Endothelial cell of umbilical vein (primary cell): ENCODE measurements around the gene CEP85L. TPM values are rescaled to one million over a fixed set of nuclear protein-coding genes. Genes with fewer than 3 reads are reported as not detected.

Experiments used
- BruUV-seq: library from RNA; stranded (reverse); fragments of 400-500 nt; replicated peaks from 2 replicates; lab custom pipeline; 2021; lab: Mats Ljungman, UMichigan
- CTCF ChIA-PET: fragments of 300-600, 350-600 bp; sonication (Branson Sonifier 250); formaldehyde crosslinking; loops from one replicate; lab custom pipeline; 2021; ENCODE audit warnings: antibody characterized with exemption, inconsistent platforms; lab: Charles Lee
- POLR2A ChIA-PET: fragments of 300-600, 350-600 bp; sonication (Branson Sonifier 250); formaldehyde crosslinking; loops from one replicate; lab custom pipeline; 2021; ENCODE audit warnings: antibody characterized with exemption, inconsistent platforms; lab: Charles Lee
- DNase-seq: peaks from one replicate; pipeline ENCODE4 v3.0.0-alpha.2; 2011; ENCODE audit warnings: low read depth, low spot score
- FAIRE-seq: peaks from 2 replicates; lab custom pipeline; 2011; peaks lifted over from hg19 to GRCh38; lab: Jason Lieb, UNC
- H2AFZ ChIP-seq: 2 replicates; pipeline ENCODE4 v1.6.0; 2012; ENCODE audit warnings: low read depth, low read length, control low read depth, inconsistent platforms
- H3K27ac ChIP-seq: 2 replicates; pipeline ENCODE4 v1.5.1; 2011; ENCODE audit warnings: low read depth, mild to moderate bottlenecking, control low read depth, low read length, moderate library complexity; ENCODE audit not compliant: insufficient read depth
- H3K27me3 ChIP-seq, 2 experiments: 2 replicates each; pipeline versions ENCODE4 v1.6.0 to v1.6.1; 2011; ENCODE audit warnings: low read length in 2 of 2, mixed read lengths in 1 of 2; ENCODE audit not compliant: control insufficient read depth in 2 of 2, insufficient read depth in 2 of 2
- H3K36me3 ChIP-seq, 2 experiments: 2 replicates in 1 of 2; 3 replicates in 1 of 2; pipeline ENCODE4 v1.5.1; 2011; ENCODE audit warnings: low read length in 2 of 2, mild to moderate bottlenecking in 1 of 2, moderate library complexity in 1 of 2; ENCODE audit not compliant: control insufficient read depth in 2 of 2, insufficient read depth in 2 of 2; ENCODE audit errors: extremely low read depth in 1 of 2
- H3K4me1 ChIP-seq: 3 replicates; pipeline ENCODE4 v1.5.1; 2011; ENCODE audit warnings: mild to moderate bottlenecking, low read length; ENCODE audit not compliant: control insufficient read depth, insufficient read depth; ENCODE audit errors: extremely low read depth
- H3K4me2 ChIP-seq: 2 replicates; pipeline ENCODE4 v1.6.1; 2011; ENCODE audit warnings: low read length, control low read depth, mixed read lengths; ENCODE audit not compliant: insufficient read depth
- H3K4me3 ChIP-seq, 3 experiments: fragments of 200-600 bp in 1 of 3; sonication (generic), shearing (Covaris generic) in 1 of 3; replicated peaks in 1 of 3; 2 replicates each; pipeline ENCODE4 v1.5.1; 2011 to 2016; ENCODE audit warnings: control low read depth in 3 of 3, low read length in 3 of 3, mild to moderate bottlenecking in 2 of 3, inconsistent platforms in 1 of 3, low read depth in 1 of 3, moderate library complexity in 1 of 3; ENCODE audit not compliant: insufficient read depth in 1 of 3
- H3K79me2 ChIP-seq: 2 replicates; pipeline ENCODE4 v1.6.0; 2012; ENCODE audit warnings: low read length, inconsistent platforms; ENCODE audit not compliant: control insufficient read depth, insufficient read depth
- H3K9ac ChIP-seq: replicated peaks from 2 replicates; pipeline ENCODE3; 2011; ENCODE audit warnings: low read length, control low read depth; ENCODE audit not compliant: insufficient read depth; ENCODE audit errors: extremely low read depth
- H3K9me1 ChIP-seq: replicated peaks from 3 replicates; pipeline ENCODE4 v1.6.0; 2011; ENCODE audit warnings: mild to moderate bottlenecking, low read length; ENCODE audit not compliant: control insufficient read depth, insufficient read depth; ENCODE audit errors: extremely low read depth
- H3K9me3 ChIP-seq: replicated peaks from 2 replicates; pipeline ENCODE4 v1.5.1; 2012; ENCODE audit warnings: low read length, inconsistent platforms; ENCODE audit not compliant: control insufficient read depth, insufficient read depth
- H4K20me1 ChIP-seq: replicated peaks from 2 replicates; pipeline ENCODE3; 2011; ENCODE audit warnings: mild to moderate bottlenecking, low read length; ENCODE audit not compliant: control insufficient read depth, insufficient read depth; ENCODE audit errors: extremely low read depth
- FOS ChIP-seq: IDR thresholded peaks from 2 replicates; pipeline ENCODE4 v1.6.1; 2011; ENCODE audit warnings: mild to moderate bottlenecking, low read length, moderate library complexity, borderline replicate concordance; ENCODE audit not compliant: insufficient read depth
- GATA2 ChIP-seq: IDR thresholded peaks from 2 replicates; pipeline ENCODE4 v1.7.0; 2011; ENCODE audit warnings: low read depth, mild to moderate bottlenecking, moderate library complexity, mixed read lengths, low read length; ENCODE audit not compliant: insufficient read length, insufficient read depth
- dilution Hi-C: fragments of 300-500 bp; cut with MboI; formaldehyde crosslinking; loops from one replicate; pipeline ENCODE4 v1.15.0; 2019; ENCODE audit warnings: low sequenced_read_pairs; ENCODE audit not compliant: extremely low pct_ligation_motif_present
- intact Hi-C: fragments of 100-400 bp; cut with micrococcal nuclease; formaldehyde crosslinking; loops from one replicate; pipeline ENCODE4 v1.10.0; 2022
- polyA plus RNA-seq, 4 experiments: library from polyadenylated mRNA; depleted of rRNA in 3 of 4; stranded (reverse) in 3 of 4; unstranded in 1 of 4; fragments of >200 nt; gene quantifications; 2 replicates each; pipeline versions ENCODE4 v1.2.1 to v1.2.3, GENCODE V29; 2011 to 2012; ENCODE audit warnings: missing spikeins in 1 of 4
- total RNA-seq: library from RNA; stranded (reverse); gene quantifications from 2 replicates; pipeline ENCODE4 v1.2.3, GENCODE V29; 2021
- TF ChIP-seq, protein P1 (sequence below), 2 donors: IDR thresholded peaks; 1 replicate in 1 of 2; 2 replicates in 1 of 2; pipeline ENCODE4 v1.5.1; 2011; ENCODE audit warnings: low read length in 2 of 2, mild to moderate bottlenecking in 2 of 2, moderate library complexity in 2 of 2, control low read depth in 1 of 2, inconsistent platforms in 1 of 2, low read depth in 1 of 2; ENCODE audit not compliant: insufficient read depth in 1 of 2; ENCODE audit errors: extremely low read depth in 1 of 2

Gene CEP85L
- total and polyA plus RNA-seq, 2 donors (not counting 3 experiments of a cell fraction or from before 2014, with no cell fraction given), result 1.8 to 9.2 TPM

- DNase-seq (no peak), FAIRE-seq (no peak)
- CTCF ChIA-PET, result interaction anchor here (0.9 to 4.9 kb wide), 14 partner anchors 9 to 536 kb away, joined by 3 to 42 read pairs (median 4); partner anchors contain the start of gene PLN
- Histone ChIP-seq H3K36me3 (no peaks in the 10 kb centered on the region), H3K9me3 (no peaks in the 10 kb centered on the region), H3K4me3 (no peak overlapping the region), H3K9ac (no peak overlapping the region), H3K4me2 (no peak overlapping the region), H3K27ac (no peak overlapping the region), H2AFZ (no peak overlapping the region), H3K27me3 (no peaks in the 10 kb centered on the region), H3K9me1 (no peaks in the 10 kb centered on the region), H4K20me1 (peaks cover 3% of the 10 kb centered on the region), H3K79me2 (peaks cover 2% of the 10 kb centered on the region), H3K4me1 (no peaks in the 10 kb centered on the region)
- dilution Hi-C loops, result no loop called here
- no TSS peak for BruUV-seq
- POLR2A ChIA-PET, result no interaction called here
- TF ChIP-seq FOS, result no peak
- intact Hi-C loops, result no loop called here
These were observed 139.3 kb downstream of the CEP85L start for GRCh38 chr6:118511930-118512715.

- Histone ChIP-seq H2AFZ (no peak overlapping the region), H4K20me1 (peaks cover 3% of the 10 kb centered on the region), H3K4me3 (no peak overlapping the region), H3K4me2 (no peak overlapping the region), H3K9me3 (no peaks in the 10 kb centered on the region), H3K9me1 (no peaks in the 10 kb centered on the region), H3K9ac (no peak overlapping the region), H3K79me2 (peaks cover 2% of the 10 kb centered on the region), H3K36me3 (no peaks in the 10 kb centered on the region), H3K4me1 (no peaks in the 10 kb centered on the region), H3K27me3 (no peaks in the 10 kb centered on the region), H3K27ac (no peak overlapping the region)
- ChIA-PET POLR2A (no interaction called here), CTCF (interaction anchor here (4.9 kb wide), 1 partner anchor 223 kb away, joined by 42 read pairs; no protein-coding TSS in a partner anchor)
- no peak for FAIRE-seq
- dilution Hi-C loops (no loop called here), intact Hi-C loops (loop anchor here (1.0 to 2.0 kb wide), 6 partner anchors 42 to 532 kb away; no protein-coding TSS in a partner anchor)
- no TSS peak for BruUV-seq
- TF ChIP-seq, protein P1, sequence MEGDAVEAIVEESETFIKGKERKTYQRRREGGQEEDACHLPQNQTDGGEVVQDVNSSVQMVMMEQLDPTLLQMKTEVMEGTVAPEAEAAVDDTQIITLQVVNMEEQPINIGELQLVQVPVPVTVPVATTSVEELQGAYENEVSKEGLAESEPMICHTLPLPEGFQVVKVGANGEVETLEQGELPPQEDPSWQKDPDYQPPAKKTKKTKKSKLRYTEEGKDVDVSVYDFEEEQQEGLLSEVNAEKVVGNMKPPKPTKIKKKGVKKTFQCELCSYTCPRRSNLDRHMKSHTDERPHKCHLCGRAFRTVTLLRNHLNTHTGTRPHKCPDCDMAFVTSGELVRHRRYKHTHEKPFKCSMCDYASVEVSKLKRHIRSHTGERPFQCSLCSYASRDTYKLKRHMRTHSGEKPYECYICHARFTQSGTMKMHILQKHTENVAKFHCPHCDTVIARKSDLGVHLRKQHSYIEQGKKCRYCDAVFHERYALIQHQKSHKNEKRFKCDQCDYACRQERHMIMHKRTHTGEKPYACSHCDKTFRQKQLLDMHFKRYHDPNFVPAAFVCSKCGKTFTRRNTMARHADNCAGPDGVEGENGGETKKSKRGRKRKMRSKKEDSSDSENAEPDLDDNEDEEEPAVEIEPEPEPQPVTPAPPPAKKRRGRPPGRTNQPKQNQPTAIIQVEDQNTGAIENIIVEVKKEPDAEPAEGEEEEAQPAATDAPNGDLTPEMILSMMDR (IDR thresholded peaks at IDR 0.05; ENCODE audit: extremely low read depth in 1 of 2, insufficient read depth in 1 of 2, low read depth in 1 of 2, low read length in 2 of 2), result peak; percentile 48 to 54
- TF ChIP-seq GATA2, result no peak
- peak; percentile 60 for DNase-seq
These were observed 142.3 kb downstream of the CEP85L start for GRCh38 chr6:118509009-118509617.
